G401 (cell line): ENCODE data around the gene ECHS1. TPM values are rescaled to one million over a fixed set of nuclear protein-coding genes. Genes with fewer than 3 reads are reported as not detected.
"Not testable (repeated sequence)": the region's sequence is repeated elsewhere in the genome, so short reads cannot be mapped to it uniquely, and the experiment has no call there.

ENCODE experiments used
- DNase-seq: peaks from one replicate; pipeline ENCODE4 v3.0.0-alpha.2; 2015; ENCODE audit warnings: low spot score
- in situ Hi-C: cut with HindIII; loops from 2 replicates; pipeline ENCODE4 v1.10.0; 2016; ENCODE audit warnings: low sequenced_read_pairs, mixed read lengths
- total RNA-seq: library from RNA; depleted of rRNA; stranded (reverse); fragments of >200 nt; shearing (Covaris generic); gene quantifications from 2 replicates; pipeline ENCODE4 v1.2.3, GENCODE V29; 2014

The ECHS1 gene
- total RNA-seq, 1 experiment from 2014 or later: 105 TPM

DNA sequence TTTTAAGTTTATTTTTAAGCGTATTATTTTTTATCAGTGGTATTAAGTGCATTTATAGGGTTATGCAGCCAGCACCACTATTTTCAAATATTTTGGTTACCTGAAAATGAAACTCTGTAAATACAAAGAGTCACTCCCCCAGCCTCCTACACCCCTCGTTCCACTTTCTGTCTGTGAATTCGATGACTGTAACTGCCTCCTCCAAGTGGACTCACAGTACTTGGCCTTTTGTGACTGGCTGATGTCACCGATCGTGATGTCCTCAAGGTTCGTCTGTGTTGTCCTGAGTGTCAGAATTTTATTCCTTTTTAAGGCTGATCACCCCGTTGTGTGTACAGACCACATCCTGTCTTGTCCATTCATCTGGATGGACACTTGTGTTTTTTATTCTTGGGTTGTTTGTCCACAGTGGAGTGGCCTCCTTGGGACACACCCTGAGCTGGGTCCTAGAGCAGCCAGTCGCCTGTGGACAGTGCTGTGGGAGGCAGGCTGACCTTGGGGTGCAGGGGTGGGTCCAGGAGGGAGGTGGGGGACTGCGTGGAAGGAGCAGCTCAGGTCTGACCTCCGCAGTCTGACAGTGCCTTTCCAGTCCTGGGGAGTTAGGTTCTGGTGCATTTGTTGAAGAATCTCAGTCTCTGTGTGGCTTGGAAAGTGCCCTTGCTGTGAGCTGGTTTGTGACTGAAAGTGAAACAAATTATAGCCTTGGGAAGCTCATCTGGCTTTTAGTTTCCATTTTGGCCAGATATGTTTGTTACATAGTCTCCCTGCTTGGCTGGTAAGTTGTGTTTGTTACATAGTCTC, 27.7 kb upstream of the ECHS1 start:
- in situ Hi-C loops: no loop called here
- no peak for DNase-seq

DNA sequence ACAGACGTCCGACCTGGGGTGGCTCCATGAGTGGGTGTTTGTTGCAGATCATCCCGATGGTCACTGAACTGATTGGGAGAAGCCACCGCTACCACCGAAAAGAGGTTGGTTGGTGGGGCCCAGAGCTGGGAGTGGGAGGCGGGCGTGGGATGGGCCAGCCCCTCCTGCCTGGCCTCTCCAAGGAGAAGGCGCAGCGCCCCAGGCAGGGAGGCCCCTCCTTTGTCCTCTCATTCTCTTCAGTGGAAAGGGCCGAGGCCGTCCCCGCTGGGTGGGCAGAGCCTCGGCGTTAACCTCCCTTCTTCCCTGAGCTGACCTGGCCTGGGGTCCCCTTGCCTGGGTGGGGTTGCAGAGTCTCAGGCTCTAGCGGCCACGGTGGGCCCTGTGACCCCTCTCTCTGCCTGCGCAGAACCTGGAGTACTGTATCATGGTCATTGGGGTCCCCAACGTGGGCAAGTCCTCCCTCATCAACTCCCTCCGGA, 26.0 kb upstream of the ECHS1 start:
- no peak for DNase-seq
- in situ Hi-C loops: no loop called here

DNA sequence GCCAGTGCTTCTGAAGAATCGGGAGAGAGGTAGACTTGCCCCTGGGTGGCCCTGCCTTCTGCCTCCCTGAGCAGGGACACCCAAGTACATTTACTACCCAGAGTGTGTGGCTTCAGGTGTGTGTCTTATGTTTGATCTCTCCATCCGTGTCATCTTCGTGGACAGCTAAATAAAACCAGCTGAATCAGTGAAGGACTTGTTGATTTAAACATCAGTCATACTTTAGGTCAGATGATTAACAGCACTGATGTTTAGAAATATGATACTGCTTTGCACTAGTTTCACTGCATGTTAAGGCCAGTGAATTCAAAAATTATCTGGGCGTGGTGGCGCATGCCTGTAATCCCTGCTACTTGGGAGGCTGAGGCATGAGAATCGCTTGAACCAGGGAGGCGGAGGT, 24.8 kb upstream of the ECHS1 start:
- in situ Hi-C loops: no loop called here
- DNase-seq: no peak

DNA sequence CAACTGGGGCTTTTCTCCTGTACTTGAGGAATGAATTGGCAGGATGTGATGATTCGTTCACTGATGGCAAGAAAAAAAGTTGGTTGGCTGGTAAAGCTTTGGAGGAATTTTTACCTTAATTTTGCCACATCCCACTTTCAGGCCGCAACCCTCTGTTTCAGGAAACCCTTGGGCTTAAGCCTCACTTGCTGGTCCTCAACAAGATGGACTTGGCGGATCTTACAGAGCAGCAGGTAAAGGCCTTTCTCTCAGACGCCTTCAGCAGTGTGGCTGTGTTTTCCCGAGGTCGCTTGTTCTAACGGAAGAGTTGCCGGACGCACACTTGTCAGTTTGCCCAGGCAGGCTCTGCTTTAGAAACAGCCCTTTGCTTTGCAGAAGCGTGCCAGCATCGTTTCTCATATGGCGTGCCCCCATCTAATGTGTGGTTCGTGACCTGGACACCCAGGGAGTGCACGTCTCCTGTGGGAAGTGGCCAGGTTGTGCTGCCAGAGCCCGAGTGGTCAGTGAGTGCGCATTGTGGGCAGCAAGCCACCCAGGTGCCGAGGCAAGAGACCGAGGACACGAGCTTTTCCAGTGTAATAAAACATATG, 23.0 kb upstream of the ECHS1 start:
- no peak for DNase-seq
- in situ Hi-C loops: no loop called here

- in situ Hi-C loops: no loop called here
- no peak for DNase-seq
Observed at GRCh38 chr10:133394801-133395221, 21.7 kb upstream of the ECHS1 start.

- in situ Hi-C loops: no loop called here
- peak; percentile 90 for DNase-seq
Observed at GRCh38 chr10:133394064-133394663, 21.0 kb upstream of the ECHS1 start, which contains the start of gene MTG1. TSS of gene MTG1 (plus strand) at chr10:133394157. CDS start at chr10:133394221, 64 bp downstream.

GRCh38 chr10:133393401-133394063, 20.4 kb upstream of the ECHS1 start:
- in situ Hi-C loops: no loop called here
- DNase-seq: no peak

GRCh38 chr10:133391761-133392518, 18.8 kb upstream of the ECHS1 start:
- no peak for DNase-seq
- in situ Hi-C loops: no loop called here

GRCh38 chr10:133391249-133391635, 18.1 kb upstream of the ECHS1 start:
- in situ Hi-C loops: no loop called here
- no peak for DNase-seq

- no peak for DNase-seq
- in situ Hi-C loops: no loop called here
Observed at GRCh38 chr10:133390597-133391248, 17.6 kb upstream of the ECHS1 start.

DNA sequence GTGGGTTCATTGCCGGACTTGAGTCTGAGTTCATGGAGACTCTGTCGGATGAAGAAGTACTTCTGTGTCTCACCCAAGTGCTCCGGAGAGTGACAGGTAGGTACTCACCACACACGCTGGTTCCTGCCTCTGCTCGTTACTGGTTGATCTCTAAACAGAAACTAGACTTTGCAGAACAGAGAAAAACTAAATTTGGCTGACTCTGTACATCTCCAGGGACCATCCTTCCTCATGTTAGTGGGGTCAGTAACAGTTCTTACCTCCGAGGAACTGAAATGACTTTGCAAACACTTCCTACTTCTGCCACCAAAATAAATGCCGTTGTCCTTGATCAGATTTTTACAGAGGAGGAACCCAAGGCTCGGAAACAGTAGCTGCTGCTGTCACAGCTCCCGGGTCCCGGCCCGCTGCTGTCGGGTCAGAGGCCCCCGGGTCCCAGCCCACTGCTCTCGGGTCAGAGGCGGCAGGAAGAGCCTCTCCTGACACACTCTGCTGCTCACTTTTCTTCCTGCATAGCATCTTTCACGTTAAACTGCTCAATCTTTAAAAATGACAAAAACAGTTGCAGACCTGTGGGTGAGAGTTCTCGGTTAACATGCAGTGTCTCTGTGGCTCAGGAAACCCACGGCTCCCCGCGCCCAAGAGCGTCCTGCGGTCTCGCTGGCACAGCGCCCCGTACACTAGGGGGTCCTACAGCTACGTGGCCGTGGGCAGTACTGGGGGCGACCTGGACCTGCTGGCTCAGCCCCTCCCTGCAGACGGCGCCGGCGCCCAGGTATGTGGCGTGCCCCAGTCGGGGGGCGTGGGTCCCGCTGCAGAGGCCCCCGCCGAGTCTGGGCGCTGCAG, 16.0 kb upstream of the ECHS1 start:
- in situ Hi-C loops: no loop called here
- no peak for DNase-seq

DNA sequence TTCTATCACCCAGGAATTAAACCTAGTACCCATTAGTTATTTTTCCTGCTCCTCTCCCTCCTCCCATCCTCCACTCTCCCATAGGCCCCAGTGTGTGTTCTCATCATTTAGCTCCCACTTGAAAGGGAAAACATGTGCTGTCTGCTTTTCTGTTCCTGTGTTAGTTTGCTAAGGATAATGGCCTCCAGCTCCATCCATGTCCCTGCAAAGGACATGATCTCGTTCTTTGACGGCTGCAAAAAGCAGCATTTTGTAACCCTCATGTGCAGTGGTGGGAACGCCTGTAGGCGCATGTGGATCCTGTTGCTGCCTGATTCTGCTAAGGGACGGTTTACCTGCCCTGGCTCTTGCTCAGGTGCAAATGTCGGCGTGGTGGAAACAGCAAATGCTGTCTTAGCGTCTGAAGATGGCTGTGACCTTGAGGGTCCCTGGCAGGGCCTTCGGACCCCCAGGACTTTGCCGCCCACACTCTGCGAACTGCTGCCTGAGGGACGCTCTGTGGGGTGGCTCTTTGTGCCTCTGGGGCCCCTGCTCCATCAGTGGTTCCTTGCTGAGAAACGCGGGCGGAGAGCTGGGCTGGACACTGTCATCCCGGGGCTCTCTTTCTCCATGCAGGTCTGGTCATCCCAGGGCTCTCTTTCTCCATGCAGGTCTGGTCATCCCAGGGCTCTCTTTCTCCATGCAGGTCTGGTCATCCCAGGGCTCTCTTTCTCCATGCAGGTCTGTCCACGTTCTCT, 15.2 kb upstream of the ECHS1 start:
- DNase-seq: peak; percentile 17
- in situ Hi-C loops: no loop called here

DNA sequence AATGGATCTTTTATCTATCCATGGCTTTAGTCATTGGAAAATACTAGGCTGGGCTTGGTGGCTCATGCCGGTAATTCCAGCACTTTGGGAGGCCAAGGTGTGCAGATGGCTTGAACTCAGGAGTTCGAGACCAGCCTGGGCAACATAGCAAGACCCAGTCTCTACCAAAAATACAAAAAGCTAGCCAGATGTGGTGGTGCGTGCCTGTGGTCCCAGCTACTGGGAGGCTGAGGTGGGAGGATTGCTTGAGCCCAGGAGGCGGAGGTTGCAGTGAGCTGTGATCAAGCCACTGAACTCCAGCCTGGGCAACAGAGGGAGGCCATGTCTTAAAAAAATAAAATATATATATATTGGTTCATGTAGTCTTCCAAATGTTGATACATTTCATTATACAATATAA, 13.8 kb upstream of the ECHS1 start:
- DNase-seq, in situ Hi-C loops: not testable (repeated sequence)

DNA sequence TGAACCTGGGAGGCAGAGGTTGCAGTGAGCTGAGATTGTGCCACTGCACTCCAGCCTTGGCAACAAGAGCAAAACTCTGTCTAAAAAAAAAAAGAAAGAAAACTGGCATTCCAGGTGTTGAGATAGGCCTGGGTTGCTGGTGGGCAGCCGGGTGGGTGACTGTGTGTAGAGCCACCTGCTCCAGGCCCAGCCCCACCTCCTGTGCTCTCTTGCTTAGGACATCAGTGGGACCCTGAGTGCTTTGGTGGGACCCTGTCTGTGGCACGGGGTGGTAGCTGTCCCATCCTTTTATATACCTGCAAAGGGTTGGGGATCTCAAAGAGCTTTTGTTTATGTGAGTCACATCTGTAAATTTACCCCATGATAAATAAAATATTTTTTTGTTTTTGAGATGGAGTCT, 12.1 kb upstream of the ECHS1 start:
- in situ Hi-C loops: no loop called here
- no peak for DNase-seq

GRCh38 chr10:133384071-133384470, 10.9 kb upstream of the ECHS1 start:
- in situ Hi-C loops: no loop called here
- DNase-seq: no peak

DNA sequence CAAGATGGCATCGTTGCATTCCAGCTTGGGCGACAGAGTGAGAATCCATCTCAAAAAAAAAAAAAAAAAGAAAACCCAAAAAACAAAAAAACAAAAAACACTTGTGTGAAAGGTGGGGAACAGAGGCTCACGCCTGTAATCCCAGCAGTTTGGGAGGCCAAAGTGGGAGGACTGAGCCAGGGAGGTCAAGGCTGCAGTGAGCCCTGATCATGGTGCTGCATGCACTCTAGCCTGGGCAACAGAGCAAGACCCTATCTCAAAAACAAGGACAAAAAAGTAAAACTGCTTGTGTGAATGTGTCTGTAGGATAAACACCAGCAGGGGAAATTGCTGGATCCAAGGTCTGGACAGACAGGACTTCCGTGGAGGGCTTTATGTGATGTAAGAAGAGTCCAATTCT, 10.4 kb upstream of the ECHS1 start:
- DNase-seq: no peak
- in situ Hi-C loops: no loop called here

- DNase-seq: no peak
- in situ Hi-C loops: no loop called here
Observed at GRCh38 chr10:133381036-133381435, 7.9 kb upstream of the ECHS1 start.
